RWPE2 (cell line): Measurements from ENCODE around the gene KNDC1.

ENCODE experiments used
- ATAC-seq: fragments of 200-7000 bp; cut with Tn5 transposase; 3 replicates; pipeline ENCODE4 v1.9.1; 2021; ENCODE audit warnings: low read depth
- DNase-seq: peaks from one replicate; pipeline ENCODE4 v3.0.0-alpha.2; 2020; ENCODE audit warnings: low spot score
- H3K27ac ChIP-seq: fragments of 450-650 bp; 2 replicates; pipeline ENCODE4 v1.5.1; 2017; ENCODE audit warnings: mild to moderate bottlenecking; ENCODE audit not compliant: poor library complexity, severe bottlenecking
- H3K27me3 ChIP-seq: fragments of 250-450 bp; sonication (Bioruptor Pico); 2 replicates; pipeline ENCODE4 v1.5.1; 2021; ENCODE audit warnings: mild to moderate bottlenecking, moderate library complexity; ENCODE audit not compliant: insufficient read depth, poor library complexity, severe bottlenecking
- H3K36me3 ChIP-seq: fragments of 250-450 bp; sonication (Bioruptor Pico); 2 replicates; pipeline ENCODE4 v1.5.1; 2020; ENCODE audit warnings: low read depth, mild to moderate bottlenecking, moderate library complexity
- H3K4me1 ChIP-seq: fragments of 250-450 bp; sonication (Bioruptor Pico); 2 replicates; pipeline ENCODE4 v1.5.1; 2021; ENCODE audit warnings: mild to moderate bottlenecking, moderate library complexity; ENCODE audit not compliant: insufficient read depth, poor library complexity, severe bottlenecking
- H3K4me3 ChIP-seq: fragments of 250-450 bp; sonication (Bioruptor Pico); 2 replicates; pipeline ENCODE4 v1.5.1; 2021; ENCODE audit warnings: mild to moderate bottlenecking, moderate library complexity; ENCODE audit not compliant: severe bottlenecking
- H3K9me3 ChIP-seq: fragments of 250-450 bp; sonication (Bioruptor Pico); 2 replicates; pipeline ENCODE4 v1.5.1; 2021; ENCODE audit warnings: mild to moderate bottlenecking, moderate library complexity; ENCODE audit not compliant: severe bottlenecking
- TF ChIP-seq, protein P1 (sequence below): fragments of 450-650 bp; IDR thresholded peaks from one replicate; pipeline ENCODE4 v1.5.1; 2017; ENCODE audit warnings: mild to moderate bottlenecking, moderate library complexity; ENCODE audit not compliant: poor library complexity, severe bottlenecking

The KNDC1 gene

DNA sequence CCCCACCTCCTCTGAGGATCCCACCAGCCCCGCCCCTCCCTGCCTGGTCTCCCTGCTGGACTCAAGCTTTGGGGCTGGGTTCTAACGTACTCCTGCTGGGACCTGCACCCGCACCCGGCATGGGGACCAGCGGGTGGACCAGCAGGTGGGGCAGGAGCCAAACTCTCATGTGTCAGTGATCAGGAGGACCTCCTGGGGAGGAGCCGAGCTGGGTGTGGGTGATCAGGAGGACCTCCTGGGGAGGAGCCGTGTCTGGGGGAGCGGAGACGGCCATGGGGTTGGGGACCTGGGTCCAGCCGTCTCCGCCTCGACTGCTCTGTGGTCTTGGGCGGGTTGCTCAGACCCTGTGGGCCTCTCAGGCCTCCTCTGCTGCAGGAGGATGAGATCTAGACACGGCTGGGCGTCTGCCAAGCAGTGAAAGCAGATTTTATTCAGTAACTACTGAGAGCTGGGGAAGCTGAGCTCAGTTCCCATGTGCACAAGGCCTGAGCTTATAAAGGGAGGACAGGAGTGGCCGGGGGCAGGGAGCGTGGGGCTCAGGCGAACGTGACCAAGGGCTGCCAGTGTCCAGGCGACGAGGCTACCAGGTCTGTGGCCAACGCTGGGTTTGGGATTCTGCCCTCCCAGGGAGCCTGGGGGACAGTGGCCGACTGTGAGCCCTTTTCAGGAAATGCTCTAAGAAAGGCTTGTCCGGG lies 36.3 kb downstream of the KNDC1 start:
- H3K4me1 ChIP-seq, result no peaks in the 10 kb centered on the region
- no peak overlapping the region for H3K27ac ChIP-seq
- TF ChIP-seq, protein P1, sequence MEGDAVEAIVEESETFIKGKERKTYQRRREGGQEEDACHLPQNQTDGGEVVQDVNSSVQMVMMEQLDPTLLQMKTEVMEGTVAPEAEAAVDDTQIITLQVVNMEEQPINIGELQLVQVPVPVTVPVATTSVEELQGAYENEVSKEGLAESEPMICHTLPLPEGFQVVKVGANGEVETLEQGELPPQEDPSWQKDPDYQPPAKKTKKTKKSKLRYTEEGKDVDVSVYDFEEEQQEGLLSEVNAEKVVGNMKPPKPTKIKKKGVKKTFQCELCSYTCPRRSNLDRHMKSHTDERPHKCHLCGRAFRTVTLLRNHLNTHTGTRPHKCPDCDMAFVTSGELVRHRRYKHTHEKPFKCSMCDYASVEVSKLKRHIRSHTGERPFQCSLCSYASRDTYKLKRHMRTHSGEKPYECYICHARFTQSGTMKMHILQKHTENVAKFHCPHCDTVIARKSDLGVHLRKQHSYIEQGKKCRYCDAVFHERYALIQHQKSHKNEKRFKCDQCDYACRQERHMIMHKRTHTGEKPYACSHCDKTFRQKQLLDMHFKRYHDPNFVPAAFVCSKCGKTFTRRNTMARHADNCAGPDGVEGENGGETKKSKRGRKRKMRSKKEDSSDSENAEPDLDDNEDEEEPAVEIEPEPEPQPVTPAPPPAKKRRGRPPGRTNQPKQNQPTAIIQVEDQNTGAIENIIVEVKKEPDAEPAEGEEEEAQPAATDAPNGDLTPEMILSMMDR, result no peak
- DNase-seq (no peak), ATAC-seq (no peak)
- no peak overlapping the region for H3K4me3 ChIP-seq
- no peaks in the 10 kb centered on the region for H3K9me3 ChIP-seq
- peaks cover 4% of the 10 kb centered on the region for H3K27me3 ChIP-seq
- no peaks in the 10 kb centered on the region for H3K36me3 ChIP-seq

DNA sequence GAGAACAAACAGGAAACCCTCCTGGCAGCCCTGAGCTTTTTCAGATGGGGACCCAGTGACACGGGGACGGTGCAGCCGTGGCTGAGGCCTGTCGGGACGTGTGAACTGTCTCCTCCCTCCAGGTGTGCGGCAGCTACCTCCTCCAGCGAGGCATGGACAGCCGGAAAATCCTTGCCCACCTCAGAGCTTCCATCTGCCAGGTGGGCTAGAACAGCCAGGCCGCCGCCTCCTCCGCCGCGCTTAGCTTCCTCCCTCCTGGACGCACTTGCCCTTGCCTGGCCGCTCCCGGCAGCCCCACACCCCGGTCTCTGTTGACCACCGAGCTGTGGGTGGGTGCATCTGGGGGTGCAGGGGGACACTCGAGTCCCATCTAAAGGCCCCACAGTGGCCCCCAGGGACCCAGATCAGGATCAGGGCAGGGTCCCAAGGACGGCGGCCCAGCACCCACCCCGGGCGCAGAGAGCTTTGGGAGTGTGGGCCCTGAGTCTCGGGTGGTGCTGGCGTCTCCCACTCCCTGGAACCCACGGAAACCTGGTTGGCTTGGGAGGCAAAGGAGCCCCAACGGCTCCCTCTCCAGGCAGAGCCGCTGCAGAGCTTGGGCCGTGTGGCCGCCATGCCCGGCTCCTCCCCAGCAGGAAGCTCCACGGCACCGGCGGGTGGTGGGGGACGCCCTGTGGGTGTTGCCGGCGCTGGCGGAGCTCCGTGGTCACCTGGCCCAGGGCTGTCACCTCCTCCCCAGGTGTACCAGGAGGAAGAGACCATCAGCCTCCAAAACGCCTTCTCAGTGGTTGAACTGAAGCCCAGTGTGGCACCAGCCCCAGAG lies 37.1 kb downstream of the KNDC1 start:
- H3K36me3 ChIP-seq, result no peaks in the 10 kb centered on the region
- no peaks in the 10 kb centered on the region for H3K9me3 ChIP-seq
- H3K27ac ChIP-seq, result no peak overlapping the region
- ATAC-seq (no peak), DNase-seq (no peak)
- TF ChIP-seq, protein P1, result no peak
- no peak overlapping the region for H3K4me3 ChIP-seq
- H3K4me1 ChIP-seq, result no peaks in the 10 kb centered on the region
- peaks cover 4% of the 10 kb centered on the region for H3K27me3 ChIP-seq

DNA sequence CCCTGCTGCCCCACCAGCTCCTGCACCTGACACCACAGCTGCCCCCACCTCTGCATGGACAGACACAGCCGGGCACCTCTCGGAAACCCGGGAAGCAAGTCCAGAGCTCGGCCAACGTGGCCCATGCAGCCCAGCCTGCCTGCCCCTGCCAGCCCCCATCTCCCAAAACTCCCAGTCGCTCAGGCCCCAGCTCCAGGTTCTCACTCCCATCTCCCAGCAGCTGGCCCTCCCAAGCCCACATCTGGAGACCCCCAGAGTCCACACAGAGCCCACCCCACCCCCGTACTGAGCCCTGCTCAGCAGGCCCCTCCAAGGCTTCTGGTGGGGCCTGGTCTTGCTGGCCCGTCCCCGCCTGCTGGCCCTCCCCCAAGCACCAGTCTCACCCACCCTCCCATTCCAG lies 37.8 kb downstream of the KNDC1 start:
- Histone ChIP-seq H3K4me3 (no peak overlapping the region), H3K9me3 (no peaks in the 10 kb centered on the region), H3K27me3 (peaks cover 4% of the 10 kb centered on the region), H3K4me1 (no peaks in the 10 kb centered on the region), H3K36me3 (no peaks in the 10 kb centered on the region), H3K27ac (no peak overlapping the region)
- DNase-seq (no peak), ATAC-seq (no peak)
- TF ChIP-seq, protein P1, result no peak

DNA sequence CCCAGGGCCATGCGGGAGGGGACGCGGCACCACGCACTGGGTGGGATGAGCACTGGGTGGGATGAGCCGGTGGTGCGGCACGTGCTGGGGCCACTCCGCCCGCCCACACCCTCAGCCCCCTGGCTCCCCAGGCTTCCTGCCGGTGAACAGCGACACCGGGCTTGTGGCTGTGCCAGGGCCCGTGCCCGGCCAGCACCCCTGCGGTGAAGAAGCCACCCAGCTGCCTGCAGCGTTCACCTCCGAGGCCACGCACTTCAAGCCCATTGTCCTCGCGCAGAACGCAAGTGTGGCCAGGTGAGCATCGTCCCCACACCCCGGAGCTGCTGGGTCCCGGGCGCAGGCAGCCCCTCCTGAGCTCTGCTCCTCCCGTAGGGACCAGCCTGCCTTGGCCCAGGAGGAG lies 38.2 kb downstream of the KNDC1 start:
- ATAC-seq, result no peak
- no peak overlapping the region for H3K27ac ChIP-seq
- no peak overlapping the region for H3K4me3 ChIP-seq
- no peaks in the 10 kb centered on the region for H3K36me3 ChIP-seq
- H3K9me3 ChIP-seq, result no peaks in the 10 kb centered on the region
- H3K27me3 ChIP-seq, result peaks cover 4% of the 10 kb centered on the region
- no peaks in the 10 kb centered on the region for H3K4me1 ChIP-seq
- no peak for DNase-seq
- TF ChIP-seq, protein P1, result no peak
